ENCODE measurements around the gene PSMC3IP.
"Not testable (repeated sequence)": the region's sequence is repeated elsewhere in the genome, so short reads cannot be mapped to it uniquely, and the experiment has no call there.

Gene PSMC3IP, protein sequence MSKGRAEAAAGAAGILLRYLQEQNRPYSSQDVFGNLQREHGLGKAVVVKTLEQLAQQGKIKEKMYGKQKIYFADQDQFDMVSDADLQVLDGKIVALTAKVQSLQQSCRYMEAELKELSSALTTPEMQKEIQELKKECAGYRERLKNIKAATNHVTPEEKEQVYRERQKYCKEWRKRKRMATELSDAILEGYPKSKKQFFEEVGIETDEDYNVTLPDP

DNA sequence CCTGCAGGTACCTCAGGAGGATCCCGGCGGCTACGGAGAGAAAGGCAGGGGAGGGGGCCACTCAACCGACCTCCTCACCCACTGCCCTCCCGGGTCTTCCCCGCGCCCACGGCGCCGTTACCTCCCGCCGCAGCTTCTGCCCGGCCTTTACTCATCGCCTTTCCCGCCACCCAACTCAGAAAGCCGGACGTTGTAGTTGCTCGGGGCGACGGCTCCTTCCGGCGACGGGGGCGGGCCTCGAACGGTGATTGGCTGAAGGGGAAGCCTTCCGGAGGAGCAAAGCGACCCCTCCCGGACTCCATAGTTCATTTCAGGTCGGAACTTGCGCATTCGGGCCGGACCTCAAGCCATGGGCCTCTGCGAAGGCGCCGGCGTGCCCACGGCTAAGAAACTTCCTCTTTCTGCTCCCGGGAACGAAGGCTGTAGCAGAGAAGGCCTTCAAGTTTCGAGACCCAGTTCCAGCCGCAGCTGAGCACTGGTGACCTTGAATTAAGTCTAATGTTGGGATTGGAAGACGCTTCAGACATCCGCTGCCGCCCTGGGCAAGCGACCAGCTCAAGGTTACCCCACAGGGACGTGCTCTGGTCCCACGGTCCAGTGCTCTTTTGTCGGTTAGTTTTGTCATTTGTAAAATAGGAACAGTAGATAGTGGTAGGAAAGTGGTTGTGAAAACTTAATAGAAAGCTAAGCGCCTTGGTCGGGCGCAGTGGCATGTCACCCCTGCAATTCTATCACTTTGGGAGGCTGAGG is at the start of gene PSMC3IP:
TSS of gene PSMC3IP (minus strand) at position 198 of the 750 bp plus-strand sequence. CDS start at position 155, 43 bp downstream.
- peak; percentile 79 to 89 for DNase-seq (ENCODE audit: low read depth in 1 of 2, low spot score in 1 of 2)

DNA sequence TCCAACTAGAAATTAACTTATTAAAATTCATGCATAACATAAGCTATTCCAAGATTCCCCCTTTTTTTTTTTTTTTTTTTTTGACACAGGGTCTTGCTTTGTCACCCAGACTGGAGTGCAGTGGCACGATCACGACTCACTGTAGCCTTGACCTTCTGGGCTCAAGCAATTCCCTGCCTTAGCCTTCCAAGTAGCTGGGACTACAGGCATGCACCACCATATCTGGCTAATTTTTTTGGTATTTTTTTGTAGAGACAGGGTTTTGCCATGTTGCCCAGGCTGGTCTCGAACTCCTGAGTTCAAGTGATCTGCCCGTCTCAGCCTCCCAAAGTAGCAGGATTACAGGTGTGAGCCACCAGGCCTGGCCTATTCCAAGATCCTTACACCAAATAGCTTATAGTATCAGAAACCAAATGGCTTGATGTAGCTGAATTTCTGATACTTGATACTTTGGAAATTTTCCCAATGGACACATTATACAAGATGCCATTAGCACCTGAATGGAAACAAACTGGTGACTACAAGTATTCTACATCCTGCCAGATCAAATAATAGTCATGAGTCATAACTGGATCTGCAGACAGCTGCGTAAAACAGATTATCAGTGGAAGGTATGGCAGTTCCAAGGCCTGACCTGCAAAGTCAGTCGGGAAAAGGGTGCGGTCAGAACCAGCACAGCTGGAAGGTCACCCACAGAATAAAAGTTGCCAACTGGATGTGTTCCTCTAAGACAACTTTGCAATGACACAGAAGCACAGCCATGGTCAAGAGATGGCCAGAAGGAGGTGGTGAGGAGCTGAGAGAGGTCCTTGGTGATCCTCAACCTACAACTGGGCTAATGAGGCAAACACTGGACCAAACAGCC is 46.4 kb upstream of the PSMC3IP start:
- no peak for DNase-seq (ENCODE audit: low read depth in 1 of 2, low spot score in 1 of 2)

DNA sequence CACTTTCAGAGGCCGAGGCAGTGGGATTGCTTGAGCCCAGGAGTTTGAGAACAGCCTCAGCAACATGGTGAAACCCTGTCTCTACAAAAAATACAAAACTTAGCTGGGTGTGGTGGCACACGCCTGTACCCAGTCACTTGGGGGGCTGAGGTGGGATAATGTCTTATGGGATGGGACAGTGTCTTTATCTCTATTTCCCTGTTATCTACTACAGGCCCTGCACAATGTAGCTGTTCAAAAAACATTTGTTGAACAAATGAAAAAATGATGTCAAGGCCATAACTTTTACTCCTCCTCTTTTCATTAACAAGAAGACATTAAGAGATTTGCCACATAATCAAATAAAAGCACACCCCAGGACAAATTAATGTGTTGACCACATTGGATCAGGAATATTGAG is 45.7 kb upstream of the PSMC3IP start:
- DNase-seq (ENCODE audit: low read depth in 1 of 2, low spot score in 1 of 2) = no peak

DNA sequence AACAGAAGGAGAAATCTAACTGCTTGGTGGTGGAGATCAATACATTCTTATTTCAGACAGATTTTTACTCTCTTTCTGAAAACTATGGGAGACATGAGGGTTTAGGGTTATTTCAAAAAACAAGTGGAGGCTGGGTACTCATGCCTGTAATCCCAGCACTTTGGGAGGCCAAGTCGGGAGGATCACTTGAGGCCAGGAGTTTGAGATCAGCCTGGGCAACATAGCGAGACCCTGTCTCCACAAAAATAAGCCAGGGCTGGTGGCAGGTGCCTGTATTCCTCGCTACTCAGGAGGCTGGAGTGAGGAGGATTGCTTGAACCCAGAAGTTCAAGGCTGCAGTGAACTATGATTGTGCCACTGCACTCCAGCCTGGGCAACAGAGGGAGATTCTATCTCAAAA is 44.5 kb upstream of the PSMC3IP start:
- not testable (repeated sequence) for DNase-seq (ENCODE audit: low read depth in 1 of 2, low spot score in 1 of 2)

DNA sequence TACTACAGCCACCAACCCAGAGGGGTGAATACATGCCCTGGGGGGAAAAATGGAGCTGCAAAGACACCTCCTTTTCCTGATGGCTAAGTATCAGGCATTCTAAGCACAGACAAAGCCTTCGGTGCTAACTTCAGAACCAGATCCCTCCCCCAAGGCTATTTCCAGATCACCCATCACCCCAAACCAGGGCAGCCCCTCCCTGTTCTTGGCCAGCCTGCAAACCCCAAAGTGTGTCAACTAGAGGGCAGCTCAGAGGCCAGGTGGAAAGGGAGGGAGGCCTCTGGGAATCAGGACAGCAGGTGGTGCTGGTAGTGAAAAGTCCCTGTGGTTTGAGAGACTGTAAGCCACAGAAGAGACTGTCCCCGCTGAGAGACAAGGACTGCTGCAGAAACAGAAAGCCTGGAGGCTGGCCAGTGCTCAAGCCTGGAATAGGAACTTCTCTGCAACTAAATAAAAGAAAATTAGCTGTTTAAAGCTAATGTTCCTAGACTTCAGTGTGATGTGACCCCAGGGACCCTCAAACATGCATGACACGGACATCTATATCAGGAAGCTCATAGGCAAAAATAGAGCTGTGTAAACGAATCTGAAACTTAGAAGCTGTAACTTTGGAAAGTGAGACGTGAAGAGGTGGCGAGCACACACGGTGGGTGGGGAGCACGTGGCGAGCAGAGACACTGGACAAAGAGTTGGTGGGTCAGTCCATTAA is 41.1 kb upstream of the PSMC3IP start:
- no peak for DNase-seq (ENCODE audit: low read depth in 1 of 2, low spot score in 1 of 2)

DNA sequence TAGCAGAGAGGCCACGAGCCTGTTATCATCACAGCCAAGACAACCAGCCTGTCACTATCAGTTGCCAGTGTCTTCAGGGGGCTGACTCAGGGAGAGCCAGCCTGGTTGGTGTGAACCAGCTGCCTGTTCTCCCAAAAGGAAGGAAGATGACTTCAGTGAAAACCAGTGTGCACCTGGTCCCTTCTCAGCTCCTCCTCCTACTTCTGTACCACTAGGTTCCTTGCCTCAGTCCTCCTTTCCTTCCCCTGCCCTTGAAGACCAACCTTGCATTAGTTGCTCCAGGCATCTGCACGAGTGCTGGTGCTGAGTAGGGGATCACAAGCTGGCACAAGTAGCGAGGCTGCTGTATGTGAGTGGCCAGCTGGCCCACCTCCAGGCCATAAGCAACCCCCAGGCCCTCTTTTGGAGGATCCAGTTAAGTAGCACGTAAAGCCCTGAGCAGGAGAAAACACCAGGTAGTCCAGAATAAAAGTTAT is 40.5 kb upstream of the PSMC3IP start:
- DNase-seq (ENCODE audit: low read depth in 1 of 2, low spot score in 1 of 2) = no peak

DNA sequence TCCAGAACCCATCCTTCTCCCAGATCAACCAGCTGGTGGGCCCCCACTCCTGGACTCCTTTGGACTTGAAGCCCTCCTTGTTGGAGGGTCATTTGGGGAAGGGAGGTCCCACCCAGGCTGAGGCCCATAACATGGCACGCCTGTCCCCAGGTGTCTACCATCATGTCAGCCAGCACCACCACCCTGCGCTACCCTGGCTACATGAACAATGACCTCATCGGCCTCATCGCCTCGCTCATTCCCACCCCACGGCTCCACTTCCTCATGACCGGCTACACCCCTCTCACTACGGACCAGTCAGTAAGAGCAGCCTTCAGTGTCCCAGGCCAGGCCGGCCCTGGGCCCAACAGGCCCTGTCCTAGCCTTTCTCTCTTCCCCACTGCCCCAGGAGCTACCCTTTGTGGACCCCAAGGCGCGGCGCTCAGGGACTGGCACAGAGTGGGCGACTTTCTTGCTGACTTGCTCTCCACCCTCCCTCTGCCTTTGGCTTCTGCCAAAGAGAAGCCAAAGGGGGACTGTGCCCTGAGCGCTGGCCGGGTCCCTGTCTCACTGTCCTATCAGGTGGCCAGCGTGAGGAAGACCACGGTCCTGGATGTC is 36.3 kb upstream of the PSMC3IP start:
- no peak for DNase-seq (ENCODE audit: low read depth in 1 of 2, low spot score in 1 of 2)

DNA sequence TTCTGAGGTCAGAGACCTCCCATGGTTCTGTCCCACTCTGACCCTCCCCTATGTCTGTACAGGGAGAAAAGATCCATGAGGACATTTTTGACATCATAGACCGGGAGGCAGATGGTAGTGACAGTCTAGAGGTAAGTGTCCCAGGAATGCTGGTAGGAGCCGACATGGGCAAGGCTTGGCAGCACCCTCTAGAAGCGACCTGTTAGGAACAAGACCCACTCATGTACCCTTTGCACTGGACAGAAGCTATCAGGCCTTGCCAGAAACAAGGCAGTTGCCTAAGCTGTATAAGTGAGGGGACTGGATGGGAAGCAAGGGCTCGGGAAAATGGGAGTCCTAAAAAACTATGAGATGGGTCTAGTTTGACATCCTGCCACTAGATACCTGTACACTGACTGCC is 34.5 kb upstream of the PSMC3IP start:
- no peak for DNase-seq (ENCODE audit: low read depth in 1 of 2, low spot score in 1 of 2)

DNA sequence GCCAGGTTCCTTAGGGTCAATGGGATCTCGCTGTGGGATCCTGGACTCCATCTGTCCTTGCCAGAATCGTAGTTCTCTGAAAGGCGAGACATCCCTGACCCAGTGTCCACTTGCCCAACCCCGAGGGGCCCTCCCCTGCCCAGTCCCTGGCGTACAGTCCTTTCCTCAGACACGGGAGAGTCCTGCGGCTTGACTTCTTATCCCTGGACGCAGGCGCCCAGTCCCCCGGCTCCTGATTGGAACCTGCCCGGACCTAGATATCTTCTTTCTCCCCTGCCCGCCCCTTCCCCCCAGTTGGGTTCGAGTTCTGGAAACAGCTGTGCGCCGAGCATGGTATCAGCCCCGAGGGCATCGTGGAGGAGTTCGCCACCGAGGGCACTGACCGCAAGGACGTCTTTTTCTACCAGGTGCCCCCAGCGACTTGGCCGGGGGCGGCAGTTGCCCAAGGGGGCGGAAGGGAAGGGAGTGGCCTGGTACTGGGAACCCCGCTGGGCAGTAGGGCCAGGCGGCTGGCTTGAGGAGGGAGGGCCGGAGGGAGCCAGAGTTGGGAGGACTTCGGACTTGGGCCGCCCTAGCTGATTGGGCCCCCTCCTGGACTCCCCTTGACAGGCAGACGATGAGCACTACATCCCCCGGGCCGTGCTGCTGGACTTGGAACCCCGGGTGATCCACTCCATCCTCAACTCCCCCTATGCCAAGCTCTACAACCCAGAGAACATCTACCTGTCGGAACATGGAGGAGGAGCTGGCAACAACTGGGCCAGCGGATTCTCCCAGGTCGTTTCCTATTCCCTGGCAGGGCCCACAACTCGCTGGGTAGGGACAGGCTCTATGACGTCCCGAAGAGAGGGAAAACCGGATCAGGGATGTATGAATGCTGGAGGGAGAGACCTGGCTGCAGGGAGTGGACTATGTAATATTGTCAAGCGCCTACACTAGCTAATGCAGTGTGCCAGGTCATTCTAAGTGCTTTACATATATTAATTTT is 32.6 kb upstream of the PSMC3IP start:
- not testable (repeated sequence) for DNase-seq (ENCODE audit: low read depth in 1 of 2, low spot score in 1 of 2)

DNA sequence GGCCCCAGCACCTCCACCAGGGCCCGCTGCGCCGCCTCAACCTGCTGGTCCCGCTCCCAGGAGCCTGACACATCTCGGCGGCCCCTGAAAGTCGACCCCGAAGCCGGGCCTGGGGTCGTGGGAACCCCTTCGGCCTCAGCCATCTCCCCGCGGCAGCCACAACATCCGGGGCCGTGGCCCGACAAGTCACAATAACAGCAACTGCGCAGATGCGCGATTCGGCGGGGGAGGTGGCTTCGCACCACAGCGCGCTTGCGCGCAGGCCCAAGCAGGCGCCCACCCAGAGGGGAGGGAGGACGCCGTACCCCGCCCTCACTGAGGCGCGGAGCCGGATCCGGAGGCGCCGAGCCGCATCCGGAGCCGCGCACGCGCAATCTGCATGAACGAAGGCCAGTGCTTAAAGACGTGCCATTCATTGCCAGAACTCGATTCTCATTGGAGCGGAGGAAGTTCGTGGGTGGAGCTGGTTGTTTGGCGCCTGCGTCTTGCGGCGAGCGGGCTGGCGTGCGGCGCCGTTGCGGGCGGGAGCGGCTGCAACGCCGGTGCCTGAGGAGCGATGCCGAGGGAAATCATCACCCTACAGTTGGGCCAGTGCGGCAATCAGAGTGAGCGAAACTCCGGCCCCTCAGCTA is 31.8 kb upstream of the PSMC3IP start, which contains the start of the genes RETREG3 and TUBG1:
TSS of gene RETREG3 (minus strand) at position 193 of the 632 bp plus-strand sequence. CDS start at position 143, 50 bp downstream.
TSS of gene TUBG1 (plus strand) at position 502 of the 632 bp plus-strand sequence. CDS start at position 557, 55 bp downstream.
- DNase-seq (ENCODE audit: low read depth in 1 of 2, low spot score in 1 of 2) = peak; percentile 98 to 99

DNA sequence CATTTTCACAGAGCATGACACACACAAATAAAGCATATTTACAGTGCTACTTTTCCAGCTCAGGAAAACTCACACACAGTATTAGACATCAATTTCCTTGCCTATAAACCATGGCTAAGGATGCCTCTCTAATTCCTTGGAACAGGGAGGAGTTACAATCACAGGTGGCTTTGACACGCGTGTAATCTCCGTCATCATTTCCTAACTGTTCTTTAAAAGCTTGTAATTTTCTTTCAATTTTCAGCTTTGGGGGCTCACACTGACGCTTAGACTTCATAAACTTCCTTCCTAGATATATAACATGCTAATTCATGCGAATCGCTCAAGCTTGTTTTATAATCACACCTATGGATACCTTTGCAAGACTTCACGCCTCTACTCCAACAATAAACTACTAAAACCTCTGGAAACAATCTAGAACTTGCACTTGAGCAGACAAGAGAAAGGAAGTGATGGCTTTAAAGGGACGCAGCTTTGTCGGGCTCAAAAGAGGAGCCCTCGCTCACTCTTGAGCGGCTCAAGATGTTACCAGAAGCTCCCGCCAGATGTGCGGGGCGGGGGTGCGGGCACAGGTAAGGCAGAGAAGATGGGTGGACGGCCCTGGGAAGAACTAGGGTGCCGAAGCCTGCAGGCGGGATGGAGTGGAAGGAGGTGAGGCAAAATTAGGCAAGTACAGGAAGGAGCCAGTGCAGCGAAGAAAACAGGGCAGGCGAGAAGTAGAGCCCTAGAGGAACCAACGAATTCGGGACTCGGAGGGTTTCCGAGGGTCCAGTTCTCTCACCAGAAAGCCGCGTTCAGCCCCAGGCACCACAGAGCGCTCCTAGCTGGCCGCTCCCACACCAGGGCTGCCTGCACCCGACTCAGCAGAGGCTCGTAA is 31.0 kb upstream of the PSMC3IP start:
- DNase-seq (ENCODE audit: low read depth in 1 of 2, low spot score in 1 of 2) = no peak

DNA sequence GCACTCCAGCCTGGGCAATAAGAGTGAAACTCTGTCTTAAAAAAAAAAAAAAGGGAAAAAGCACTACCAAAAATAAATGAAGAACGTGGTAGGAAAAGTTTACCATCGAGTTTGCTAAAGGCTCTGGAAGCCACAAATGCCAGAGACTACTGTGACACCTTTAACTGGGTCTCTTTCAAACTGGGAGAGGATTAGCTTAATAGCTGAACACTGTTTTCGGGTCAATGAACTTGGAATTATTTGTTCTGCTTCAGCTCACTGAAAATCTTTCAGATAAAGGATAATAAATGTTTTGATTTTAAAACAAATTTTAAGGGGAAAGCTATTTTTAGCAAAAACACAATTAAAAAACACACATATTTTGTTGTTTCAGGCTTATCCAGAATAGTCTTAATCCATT is 30.2 kb upstream of the PSMC3IP start:
- no peak for DNase-seq (ENCODE audit: low read depth in 1 of 2, low spot score in 1 of 2)

DNA sequence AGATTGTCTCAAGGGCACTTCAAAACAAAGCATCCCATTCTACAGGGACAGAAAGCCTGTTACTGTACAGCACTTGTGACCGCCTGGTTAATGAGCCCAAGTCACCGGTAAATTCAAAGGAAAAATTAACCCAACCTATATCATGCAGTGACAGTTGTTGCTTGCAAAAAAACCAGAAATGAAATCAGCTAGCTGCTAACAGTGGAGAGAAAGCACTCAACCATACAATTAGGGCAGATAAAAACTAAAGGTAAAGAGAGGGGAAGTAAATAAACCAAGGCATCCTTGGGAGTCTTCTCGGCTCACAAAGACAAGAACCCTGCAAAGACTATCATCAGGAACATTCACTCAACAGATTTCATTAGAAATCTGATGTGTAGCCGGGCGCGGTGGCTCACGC is 25.8 kb upstream of the PSMC3IP start:
- DNase-seq (ENCODE audit: low read depth in 1 of 2, low spot score in 1 of 2) = no peak

DNA sequence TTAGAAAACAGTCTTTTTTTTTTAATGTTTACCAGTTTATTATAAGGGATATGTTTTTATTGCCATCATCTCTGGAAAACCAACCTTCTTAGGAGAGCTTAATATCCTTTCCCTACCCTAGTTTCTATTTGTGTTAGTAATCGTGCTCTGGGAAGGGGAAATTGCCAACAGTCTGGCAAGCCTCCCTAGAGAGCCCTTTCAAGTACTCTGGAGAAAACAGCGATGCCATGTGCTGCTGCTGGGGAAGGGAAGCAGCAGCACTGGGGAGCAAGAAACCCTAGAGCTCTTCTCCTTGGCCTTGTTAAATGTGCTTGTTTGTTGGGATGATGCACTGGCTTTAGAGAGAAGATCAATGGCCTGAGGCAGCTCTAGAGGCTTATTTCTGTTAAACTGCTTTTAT is 21.4 kb upstream of the PSMC3IP start:
- no peak for DNase-seq (ENCODE audit: low read depth in 1 of 2, low spot score in 1 of 2)

DNA sequence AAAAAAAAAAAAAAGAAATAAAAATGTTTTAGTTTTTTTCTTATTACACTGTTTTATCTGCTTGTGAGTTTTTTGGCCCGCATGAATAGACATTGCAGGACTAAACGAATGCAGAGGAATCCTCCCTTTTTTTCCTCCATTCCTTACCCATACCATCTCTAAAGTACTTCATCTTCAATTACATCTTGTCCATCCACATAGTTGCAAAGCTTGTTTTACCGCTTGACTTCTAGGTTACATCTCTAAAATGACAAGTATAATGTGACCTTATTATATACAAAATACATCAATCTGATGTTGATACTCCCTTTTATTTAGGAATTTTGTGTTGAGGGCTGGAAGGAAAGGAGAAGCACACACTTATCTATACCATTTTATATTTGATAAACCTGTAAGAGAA is 18.9 kb upstream of the PSMC3IP start:
- DNase-seq (ENCODE audit: low read depth in 1 of 2, low spot score in 1 of 2) = no peak

DNA sequence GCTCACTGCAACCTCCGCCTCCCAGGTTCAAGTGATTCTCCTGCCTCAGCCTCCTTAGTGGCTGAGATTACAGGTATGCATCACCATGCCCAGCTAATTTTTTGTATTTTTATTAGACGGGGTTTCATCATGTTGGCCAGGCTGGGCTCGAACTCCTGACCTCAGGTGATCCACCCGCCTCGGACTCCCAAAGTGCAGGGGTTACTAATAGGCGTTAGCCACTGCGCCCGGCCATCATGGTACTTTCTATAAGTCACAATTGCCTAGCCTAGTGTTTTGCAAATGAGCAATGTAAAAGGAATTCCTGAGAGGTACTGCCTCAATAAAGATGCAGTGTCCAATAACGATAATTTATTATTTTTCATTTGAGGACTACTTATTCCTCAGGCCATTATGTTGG is 13.9 kb upstream of the PSMC3IP start:
- no peak for DNase-seq (ENCODE audit: low read depth in 1 of 2, low spot score in 1 of 2)

DNA sequence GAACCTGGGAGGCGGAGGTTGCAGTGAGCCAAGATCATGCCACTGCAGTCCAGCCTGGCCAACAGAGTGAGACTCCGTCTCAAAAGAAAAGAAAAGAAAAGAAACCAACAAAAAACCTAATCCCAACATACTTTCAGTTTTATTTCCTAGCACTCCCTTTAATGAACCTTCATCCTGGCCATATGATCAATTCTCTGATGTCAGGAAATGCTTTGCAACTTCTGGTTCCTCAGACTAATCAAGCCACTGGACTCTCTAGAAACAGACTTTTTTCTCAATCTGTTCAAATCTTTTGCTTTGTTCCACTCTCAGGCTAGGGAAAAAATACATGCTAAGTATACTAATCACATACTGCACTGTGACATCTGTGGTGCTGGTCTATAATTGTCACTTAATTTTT is 13.4 kb upstream of the PSMC3IP start:
- DNase-seq (ENCODE audit: low read depth in 1 of 2, low spot score in 1 of 2) = no peak

Data from stimulated activated CD4-positive, alpha-beta T cell treated with anti-CD3 and anti-CD28 coated beads, Interleukin-15, amount 100 ng/mL, for 1 hour (primary cell).